Natural killer cell (primary cell): Measurements from ENCODE around the gene NSMCE1. TPM values are rescaled to one million over a fixed set of nuclear protein-coding genes. Genes with fewer than 3 reads are reported as not detected.

ENCODE experiments used
- ATAC-seq, 3 donors: fragments of 150-1000 bp in 2 of 3; fragments of 200-7000 bp in 1 of 3; cut with Tn5 transposase; 1 replicate in 1 of 3; 2 replicates in 2 of 3; pipeline ENCODE4 v1.10.0; 2021; ENCODE audit warnings: mild to moderate bottlenecking in 2 of 3, moderate library complexity in 2 of 3
- DNase-seq, 2 donors: peaks; one replicate each; pipeline versions ENCODE4 v3.0.0 to v3.0.0-alpha.2; 2013 to 2021; ENCODE audit warnings: mixed read lengths in 1 of 2
- H3K27ac ChIP-seq: one replicate; pipeline ENCODE4 v1.5.1; 2013; ENCODE audit warnings: mild to moderate bottlenecking, low read length
- H3K27me3 ChIP-seq: one replicate; pipeline ENCODE4 v1.6.1; 2013; ENCODE audit warnings: low read length; ENCODE audit not compliant: control insufficient read depth, insufficient read depth
- H3K36me3 ChIP-seq: one replicate; pipeline ENCODE4 v1.6.1; 2013; ENCODE audit warnings: low read length; ENCODE audit not compliant: control insufficient read depth, insufficient read depth
- H3K4me1 ChIP-seq: one replicate; pipeline ENCODE4 v1.6.1; 2013; ENCODE audit warnings: low read length; ENCODE audit not compliant: control insufficient read depth, insufficient read depth
- H3K4me3 ChIP-seq: one replicate; pipeline ENCODE4 v1.5.1; 2013; ENCODE audit warnings: low read length
- H3K9me3 ChIP-seq: one replicate; pipeline ENCODE4 v1.6.1; 2013; ENCODE audit warnings: low read length; ENCODE audit not compliant: control insufficient read depth, insufficient read depth
- H3K27ac Mint-ChIP-seq, 2 donors: one replicate each; pipeline ENCODE4 v1.8.0; 2022; ENCODE audit warnings: mild to moderate bottlenecking in 2 of 2, mixed read lengths in 2 of 2, moderate library complexity in 1 of 2
- H3K27me3 Mint-ChIP-seq, 2 donors: one replicate each; pipeline ENCODE4 v1.8.0; 2022; ENCODE audit warnings: low read depth in 2 of 2, mixed read lengths in 2 of 2
- H3K36me3 Mint-ChIP-seq: one replicate; pipeline ENCODE4 v1.8.0; 2022; ENCODE audit warnings: mixed read lengths
- H3K4me1 Mint-ChIP-seq, 2 donors: one replicate each; pipeline ENCODE4 v1.8.0; 2022; ENCODE audit warnings: mixed read lengths in 2 of 2
- H3K4me3 Mint-ChIP-seq: one replicate; pipeline ENCODE4 v1.8.0; 2022; ENCODE audit warnings: mild to moderate bottlenecking, moderate library complexity, mixed read lengths
- H3K9me3 Mint-ChIP-seq, 2 donors: one replicate each; pipeline ENCODE4 v1.8.0; 2022; ENCODE audit warnings: mixed read lengths in 2 of 2
- CTCF ChIP-seq: fragments of 200-600 bp; IDR thresholded peaks from one replicate; pipeline ENCODE4 v1.8.0; 2022; ENCODE audit warnings: antibody characterized with exemption
- WGBS: methylation state at CpG from one replicate; pipeline ENCODE4 v1.1.7; 2013; ENCODE audit warnings: missing lambda C conversion rate; ENCODE audit not compliant: insufficient coverage; 5-methylcytosine and 5-hydroxymethylcytosine counted together
- intact Hi-C: fragments of 100-400 bp; cut with micrococcal nuclease; formaldehyde crosslinking; loops from one replicate; pipeline ENCODE4 v1.14.2; 2022
- total RNA-seq, 4 donors: library from RNA; stranded (reverse); fragments of 120-200 nt in 1 of 4; gene quantifications; one replicate each; pipeline versions ENCODE4 v1.2.3 to v1.2.4, GENCODE V29; 2013 to 2022

NSMCE1 gene
- total RNA-seq, 3 donors from 2014 or later (not counting 1 experiment from before 2014, with no cell fraction given), result 29.4 to 42.7 (median 37.7) TPM

- no peaks in the 10 kb centered on the region for H3K27me3 ChIP-seq
- WGBS, result 93% methylated on average over 11 of the region's 11 CpGs
- no peak overlapping the region for H3K4me3 Mint-ChIP-seq
- no peaks in the 10 kb centered on the region for H3K36me3 Mint-ChIP-seq
- no peak overlapping the region for H3K27ac ChIP-seq
- peaks cover 0 to 7% of the 10 kb centered on the region in 2 donors for H3K4me1 Mint-ChIP-seq
- H3K9me3 Mint-ChIP-seq, result no peaks in the 10 kb centered on the region
- peaks cover 0 to 9% of the 10 kb centered on the region in 2 donors for H3K27me3 Mint-ChIP-seq
- H3K4me3 ChIP-seq, result no peak overlapping the region
- intact Hi-C loops, result no loop called here
- no peak for TF ChIP-seq CTCF
- peaks cover 13% of the 10 kb centered on the region for H3K4me1 ChIP-seq
- no peaks in the 10 kb centered on the region for H3K36me3 ChIP-seq
- ATAC-seq (no peak), DNase-seq (no peak)
- H3K9me3 ChIP-seq, result no peaks in the 10 kb centered on the region
- H3K27ac Mint-ChIP-seq, result no peak overlapping the region
These were observed 19.3 kb upstream of the NSMCE1 start for GRCh38 chr16:27287887-27288286.

DNA sequence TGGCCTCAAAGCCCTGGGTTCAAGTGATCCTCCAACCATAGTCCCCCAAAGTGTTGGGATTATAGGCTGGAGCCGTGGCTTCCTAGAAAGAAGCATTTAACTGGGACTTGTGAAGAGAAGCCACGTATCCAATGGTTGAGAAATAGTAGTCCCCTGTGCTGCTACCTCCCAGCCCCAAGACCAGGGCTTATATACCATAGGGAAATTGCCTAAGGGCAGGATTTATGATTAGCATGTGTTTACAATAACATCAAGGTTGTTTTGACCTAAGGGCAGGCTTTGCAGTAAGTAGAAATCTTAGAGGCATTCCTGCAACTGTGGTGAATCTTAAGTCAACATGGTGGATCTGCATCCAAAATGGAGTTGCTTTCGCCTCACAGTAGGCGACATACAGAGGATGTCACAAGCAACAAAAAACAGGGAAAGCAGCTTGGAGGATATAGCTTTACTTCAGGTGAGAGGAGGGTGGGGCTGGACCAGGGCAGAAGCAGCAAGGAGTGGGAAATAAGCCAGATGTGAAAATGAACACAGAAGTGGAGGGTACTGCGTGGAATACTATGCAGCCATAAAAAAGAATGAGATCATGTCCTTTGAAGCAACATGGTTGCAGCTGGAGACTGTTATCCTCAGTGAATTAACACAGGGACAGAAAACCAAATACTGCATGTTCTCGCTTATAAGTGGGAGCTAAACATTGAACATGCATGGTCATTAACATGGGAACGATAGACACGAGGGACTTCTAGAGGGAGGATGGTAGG, 18.7 kb upstream of the NSMCE1 start:
- Histone ChIP-seq H3K9me3 (no peaks in the 10 kb centered on the region), H3K27ac (no peak overlapping the region), H3K36me3 (no peaks in the 10 kb centered on the region), H3K27me3 (no peaks in the 10 kb centered on the region), H3K4me1 (peaks cover 13% of the 10 kb centered on the region), H3K4me3 (no peak overlapping the region)
- no peaks in the 10 kb centered on the region for H3K36me3 Mint-ChIP-seq
- DNase-seq (no peak), ATAC-seq (no peak)
- TF ChIP-seq CTCF, result no peak
- peaks cover 0 to 7% of the 10 kb centered on the region in 2 donors for H3K4me1 Mint-ChIP-seq
- H3K27ac Mint-ChIP-seq, result no peak overlapping the region
- intact Hi-C loops, result no loop called here
- H3K9me3 Mint-ChIP-seq, result no peaks in the 10 kb centered on the region
- WGBS, result 97% methylated on average over 8 of the region's 8 CpGs
- no peak overlapping the region for H3K4me3 Mint-ChIP-seq
- H3K27me3 Mint-ChIP-seq, result peaks cover 0 to 9% of the 10 kb centered on the region in 2 donors

DNA sequence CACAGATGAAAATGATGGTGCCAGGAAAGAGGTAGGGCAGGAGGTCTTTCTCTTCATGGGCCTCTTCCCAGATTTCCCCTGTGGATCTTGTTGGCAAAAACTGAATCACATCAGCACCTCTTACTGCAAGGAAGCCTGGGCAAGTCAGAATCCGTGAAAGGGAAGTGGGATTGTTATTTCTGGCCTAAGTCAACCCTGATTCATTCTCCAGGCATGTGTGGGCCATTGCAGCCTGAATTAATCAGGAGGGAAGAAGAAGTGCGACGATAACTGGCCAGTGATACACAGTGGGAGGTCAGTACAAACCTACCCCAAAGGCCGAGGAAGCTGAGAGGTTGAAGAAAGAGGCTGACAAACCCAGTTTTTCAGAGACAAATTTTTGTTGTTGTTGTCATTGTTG, 17.9 kb upstream of the NSMCE1 start:
- Mint-ChIP-seq H3K27ac (no peak overlapping the region), H3K36me3 (no peaks in the 10 kb centered on the region), H3K9me3 (no peaks in the 10 kb centered on the region), H3K27me3 (peaks cover 0 to 9% of the 10 kb centered on the region in 2 donors), H3K4me1 (peaks cover 0 to 7% of the 10 kb centered on the region in 2 donors), H3K4me3 (no peak overlapping the region)
- intact Hi-C loops, result no loop called here
- Histone ChIP-seq H3K27me3 (no peaks in the 10 kb centered on the region), H3K27ac (no peak overlapping the region), H3K36me3 (no peaks in the 10 kb centered on the region), H3K4me3 (no peak overlapping the region), H3K4me1 (peaks cover 13% of the 10 kb centered on the region), H3K9me3 (no peaks in the 10 kb centered on the region)
- no peak for TF ChIP-seq CTCF
- DNase-seq (no peak), ATAC-seq (no peak)
- 83% methylated on average over 4 of the region's 4 CpGs for WGBS
